ENCODE results near the gene KLHL29.

GRCh38 chr2:23456881-23457760, 72.1 kb downstream of the KLHL29 start:
- TF ChIP-seq, protein P1, sequence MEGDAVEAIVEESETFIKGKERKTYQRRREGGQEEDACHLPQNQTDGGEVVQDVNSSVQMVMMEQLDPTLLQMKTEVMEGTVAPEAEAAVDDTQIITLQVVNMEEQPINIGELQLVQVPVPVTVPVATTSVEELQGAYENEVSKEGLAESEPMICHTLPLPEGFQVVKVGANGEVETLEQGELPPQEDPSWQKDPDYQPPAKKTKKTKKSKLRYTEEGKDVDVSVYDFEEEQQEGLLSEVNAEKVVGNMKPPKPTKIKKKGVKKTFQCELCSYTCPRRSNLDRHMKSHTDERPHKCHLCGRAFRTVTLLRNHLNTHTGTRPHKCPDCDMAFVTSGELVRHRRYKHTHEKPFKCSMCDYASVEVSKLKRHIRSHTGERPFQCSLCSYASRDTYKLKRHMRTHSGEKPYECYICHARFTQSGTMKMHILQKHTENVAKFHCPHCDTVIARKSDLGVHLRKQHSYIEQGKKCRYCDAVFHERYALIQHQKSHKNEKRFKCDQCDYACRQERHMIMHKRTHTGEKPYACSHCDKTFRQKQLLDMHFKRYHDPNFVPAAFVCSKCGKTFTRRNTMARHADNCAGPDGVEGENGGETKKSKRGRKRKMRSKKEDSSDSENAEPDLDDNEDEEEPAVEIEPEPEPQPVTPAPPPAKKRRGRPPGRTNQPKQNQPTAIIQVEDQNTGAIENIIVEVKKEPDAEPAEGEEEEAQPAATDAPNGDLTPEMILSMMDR (IDR thresholded peaks at IDR 0.05; ENCODE audit: poor library complexity): no peak
- no peak for TF ChIP-seq EZH2 (IDR thresholded peaks at IDR 0.05; ENCODE audit: borderline replicate concordance)

Data from hepatocyte (in vitro differentiated cells).